DND-41 (cell line): ENCODE measurements around the gene EBF4.

Experiments used
- ATAC-seq: fragments of 200-7000 bp; cut with Tn5 transposase; 3 replicates; pipeline ENCODE4 v1.9.1; 2021; ENCODE audit warnings: low read depth; ENCODE audit not compliant: insufficient read depth
- DNase-seq: peaks from one replicate; pipeline ENCODE4 v3.0.0-alpha.2; 2020
- H2AFZ ChIP-seq: 2 replicates; pipeline ENCODE4 v1.6.0; 2012; ENCODE audit warnings: low read depth, low read length
- H3K27ac ChIP-seq: 2 replicates; pipeline ENCODE4 v1.5.1; 2012; ENCODE audit warnings: low read length, inconsistent platforms
- H3K27me3 ChIP-seq: fragments of 200-600 bp; sonication (generic); 2 replicates; pipeline ENCODE4 v1.6.0; 2012; ENCODE audit warnings: low read length, mild to moderate bottlenecking, inconsistent platforms; ENCODE audit not compliant: insufficient read depth, poor library complexity
- H3K36me3 ChIP-seq: 2 replicates; pipeline ENCODE4 v1.5.1; 2012; ENCODE audit warnings: low read length, inconsistent platforms; ENCODE audit not compliant: insufficient read depth
- H3K4me1 ChIP-seq: 2 replicates; pipeline ENCODE4 v1.5.1; 2012; ENCODE audit warnings: mild to moderate bottlenecking, low read length; ENCODE audit not compliant: insufficient read depth
- H3K4me2 ChIP-seq: 2 replicates; pipeline ENCODE4 v1.6.0; 2012; ENCODE audit warnings: mild to moderate bottlenecking, moderate library complexity, low read length, inconsistent platforms; ENCODE audit not compliant: insufficient read depth
- H3K4me3 ChIP-seq, 2 experiments: fragments of 200-600 bp in 1 of 2; shearing (Covaris generic) in 1 of 2; 2 replicates each; pipeline ENCODE4 v1.5.1; 2012 to 2016; ENCODE audit warnings: inconsistent platforms in 2 of 2, low read length in 2 of 2, mild to moderate bottlenecking in 2 of 2, low read depth in 1 of 2, moderate library complexity in 1 of 2
- H3K79me2 ChIP-seq: 2 replicates; pipeline ENCODE4 v1.6.0; 2012; ENCODE audit warnings: low read length, inconsistent platforms; ENCODE audit not compliant: insufficient read depth
- H3K9ac ChIP-seq: 2 replicates; pipeline ENCODE4 v1.6.0; 2012; ENCODE audit warnings: low read depth, mild to moderate bottlenecking, inconsistent platforms, low read length, moderate library complexity
- H3K9me3 ChIP-seq: 2 replicates; pipeline ENCODE4 v1.5.1; 2012; ENCODE audit warnings: low read length, moderate library complexity, mild to moderate bottlenecking, inconsistent platforms; ENCODE audit not compliant: insufficient read depth, severe bottlenecking
- H4K20me1 ChIP-seq: 2 replicates; pipeline ENCODE4 v1.6.0; 2012; ENCODE audit warnings: low read length; ENCODE audit not compliant: insufficient read depth
- CTCF ChIP-seq: IDR thresholded peaks from 2 replicates; pipeline ENCODE4 v1.5.1; 2012; ENCODE audit warnings: borderline replicate concordance, low read length, moderate library complexity, mild to moderate bottlenecking; ENCODE audit not compliant: poor library complexity, severe bottlenecking; ENCODE audit errors: extremely low read depth
- EZH2 ChIP-seq: IDR thresholded peaks from 3 replicates; pipeline ENCODE4 v1.6.1; 2012; ENCODE audit warnings: borderline replicate concordance, low read depth, mild to moderate bottlenecking, moderate library complexity, low read length, inconsistent platforms; ENCODE audit not compliant: severe bottlenecking

Gene EBF4

GRCh38 chr20:2729251-2729713, 36.7 kb downstream of the EBF4 start:
- H3K27ac ChIP-seq, result no peak overlapping the region

GRCh38 chr20:2729791-2730190, 37.2 kb downstream of the EBF4 start:
- Histone ChIP-seq H3K4me2 (no peak overlapping the region), H3K9ac (no peak overlapping the region), H3K36me3 (no peaks in the 10 kb centered on the region), H3K27ac (no peak overlapping the region), H2AFZ (no peak overlapping the region), H4K20me1 (no peaks in the 10 kb centered on the region), H3K79me2 (no peaks in the 10 kb centered on the region), H3K4me1 (no peaks in the 10 kb centered on the region), H3K9me3 (peaks cover 13% of the 10 kb centered on the region), H3K4me3 (no peak overlapping the region), H3K27me3 (peaks cover 18% of the 10 kb centered on the region)
- TF ChIP-seq EZH2 (no peak), CTCF (no peak)
- ATAC-seq (no peak), DNase-seq (no peak)

More at GRCh38 chr20:2729251-2729713, 36.7 kb downstream of the EBF4 start:
- Histone ChIP-seq H4K20me1 (no peaks in the 10 kb centered on the region), H2AFZ (no peak overlapping the region), H3K4me2 (no peak overlapping the region), H3K79me2 (no peaks in the 10 kb centered on the region), H3K36me3 (no peaks in the 10 kb centered on the region), H3K4me1 (no peaks in the 10 kb centered on the region), H3K4me3 (no peak overlapping the region), H3K9me3 (peaks cover 13% of the 10 kb centered on the region), H3K9ac (no peak overlapping the region), H3K27me3 (peaks cover 17% of the 10 kb centered on the region)
- TF ChIP-seq EZH2 (no peak), CTCF (no peak)
- ATAC-seq, result no peak
- DNase-seq, result no peak

GRCh38 chr20:2734899-2735298, 42.3 kb downstream of the EBF4 start:
- Histone ChIP-seq H3K36me3 (no peaks in the 10 kb centered on the region), H3K4me1 (no peaks in the 10 kb centered on the region), H3K9me3 (peaks cover 13% of the 10 kb centered on the region), H3K4me3 (no peak overlapping the region), H3K27ac (no peak overlapping the region), H2AFZ (no peak overlapping the region), H3K27me3 (peaks cover 6% of the 10 kb centered on the region), H4K20me1 (no peaks in the 10 kb centered on the region), H3K79me2 (no peaks in the 10 kb centered on the region), H3K4me2 (no peak overlapping the region), H3K9ac (no peak overlapping the region)
- ATAC-seq, result no peak
- no peak for DNase-seq
- no peak for TF ChIP-seq CTCF
- no peak for TF ChIP-seq EZH2

GRCh38 chr20:2736441-2736840, 43.9 kb downstream of the EBF4 start:
- no peaks in the 10 kb centered on the region for H4K20me1 ChIP-seq
- H3K4me1 ChIP-seq, result no peaks in the 10 kb centered on the region
- no peak overlapping the region for H3K4me3 ChIP-seq
- H3K9me3 ChIP-seq, result peaks cover 13% of the 10 kb centered on the region
- H3K27ac ChIP-seq, result no peak overlapping the region
- H2AFZ ChIP-seq, result no peak overlapping the region
- H3K79me2 ChIP-seq, result no peaks in the 10 kb centered on the region
- no peaks in the 10 kb centered on the region for H3K36me3 ChIP-seq
- no peak for TF ChIP-seq EZH2
- TF ChIP-seq CTCF, result no peak
- no peak overlapping the region for H3K4me2 ChIP-seq
- H3K9ac ChIP-seq, result no peak overlapping the region
- no peak for ATAC-seq
- no peak for DNase-seq
- H3K27me3 ChIP-seq, result peaks cover 9% of the 10 kb centered on the region
